H1 (cell line): ENCODE results near the gene NFATC4.

Experiments
- CTCF ChIP-seq, 3 experiments: IDR thresholded peaks; 1 replicate in 2 of 3; 2 replicates in 1 of 3; pipeline versions ENCODE4 v1.5.1 to v1.6.1; 2011; ENCODE audit warnings: low read length in 3 of 3, mild to moderate bottlenecking in 3 of 3, inconsistent platforms in 2 of 3, low read depth in 1 of 3, moderate library complexity in 1 of 3; ENCODE audit not compliant: insufficient read depth in 1 of 3; ENCODE audit errors: control extremely low read depth in 1 of 3
- MAX ChIP-seq: IDR thresholded peaks from 2 replicates; pipeline ENCODE4 v1.6.1; 2012; ENCODE audit warnings: inconsistent platforms
- NRF1 ChIP-seq: IDR thresholded peaks from 2 replicates; pipeline ENCODE4 v1.6.1; 2011; ENCODE audit warnings: mild to moderate bottlenecking, low read depth, low read length, improper control_type of control experiment
- POLR2A ChIP-seq, 2 experiments: IDR thresholded peaks; 1 replicate in 1 of 2; 2 replicates in 1 of 2; pipeline ENCODE4 v1.6.1; 2011; ENCODE audit warnings: low read depth in 2 of 2, low read length in 2 of 2, mild to moderate bottlenecking in 2 of 2; ENCODE audit errors: control extremely low read depth in 1 of 2
- RFX5 ChIP-seq: IDR thresholded peaks from 2 replicates; pipeline ENCODE4 v1.6.1; 2011; ENCODE audit warnings: low read depth, low read length, improper control_type of control experiment, borderline replicate concordance
- SRF ChIP-seq: IDR thresholded peaks from 2 replicates; pipeline ENCODE4 v1.6.1; 2011; ENCODE audit warnings: mild to moderate bottlenecking, low read depth, low read length, moderate library complexity
- SUZ12 ChIP-seq: fragments of 200-600 bp; sonication (generic); IDR thresholded peaks from 2 replicates; pipeline ENCODE4 v1.6.1; 2012; ENCODE audit warnings: mild to moderate bottlenecking, inconsistent platforms, low read length, moderate library complexity, mixed read lengths

- no peak for TF ChIP-seq POLR2A (IDR thresholded peaks at IDR 0.05; ENCODE audit: control extremely low read depth in 1 of 2, low read depth in 2 of 2, low read length in 2 of 2)
- TF ChIP-seq SUZ12: no peak
- TF ChIP-seq SRF: no peak
- no peak for TF ChIP-seq MAX
- no peak for TF ChIP-seq RFX5
- no peak for TF ChIP-seq NRF1
- TF ChIP-seq CTCF (IDR thresholded peaks at IDR 0.05; ENCODE audit: control extremely low read depth in 1 of 3, insufficient read depth in 1 of 3, low read depth in 1 of 3, low read length in 3 of 3): no peak
Observed at GRCh38 chr14:24348186-24348585, 19.8 kb upstream of the NFATC4 start.
